Suprapubic skin (tissue), 4 donors: ENCODE measurements around the gene BRICD5. TPM values are rescaled to one million over a fixed set of nuclear protein-coding genes. Genes with fewer than 3 reads are reported as not detected.

Experiments used
- DNase-seq, 2 donors: peaks; one replicate each; pipeline ENCODE4 v3.0.0-alpha.2; 2019; ENCODE audit warnings: low spot score in 2 of 2
- H3K27ac ChIP-seq: fragments of 200-600 bp; sonication (generic); one replicate; pipeline ENCODE4 v1.5.1; 2019
- H3K27me3 ChIP-seq: fragments of 200-600 bp; sonication (generic); one replicate; pipeline ENCODE4 v1.5.1; 2019
- H3K36me3 ChIP-seq: fragments of 200-600 bp; sonication (generic); one replicate; pipeline ENCODE4 v1.5.1; 2019
- H3K4me1 ChIP-seq: fragments of 200-600 bp; sonication (generic); one replicate; pipeline ENCODE4 v1.5.1; 2019
- H3K4me3 ChIP-seq: fragments of 200-600 bp; sonication (generic); one replicate; pipeline ENCODE4 v1.5.1; 2019; ENCODE audit warnings: mild to moderate bottlenecking
- H3K9me3 ChIP-seq: fragments of 200-600 bp; sonication (generic); one replicate; pipeline ENCODE4 v1.5.1; 2019
- CTCF ChIP-seq, 2 donors: fragments of 200-600 bp in 1 of 2; fragments of 450-650 bp in 1 of 2; sonication (generic) in 1 of 2; IDR thresholded peaks; one replicate each; pipeline ENCODE4 v1.5.1; 2016 to 2019; ENCODE audit warnings: antibody characterized with exemption in 2 of 2, mild to moderate bottlenecking in 1 of 2, moderate library complexity in 1 of 2
- EP300 ChIP-seq: sonication (generic); formaldehyde crosslinking; IDR thresholded peaks from one replicate; pipeline ENCODE4 v1.6.1; 2017; ENCODE audit warnings: antibody characterized with exemption
- POLR2A ChIP-seq, 2 donors: fragments of 450-650 bp; IDR thresholded peaks; one replicate each; pipeline ENCODE4 v1.6.1; 2017; ENCODE audit warnings: antibody characterized with exemption in 2 of 2, mild to moderate bottlenecking in 2 of 2, moderate library complexity in 2 of 2
- POLR2AphosphoS5 ChIP-seq, 3 donors: sonication (generic); formaldehyde crosslinking; IDR thresholded peaks; one replicate each; pipeline ENCODE4 v1.6.1; 2017; ENCODE audit warnings: antibody characterized with exemption in 3 of 3
- WGBS: methylation state at CpG from one replicate; pipeline ENCODE4 v1.1.5; 2018; 5-methylcytosine and 5-hydroxymethylcytosine counted together
- total RNA-seq, 4 donors: library from RNA; depleted of rRNA; stranded (reverse); fragments of >200 nt; gene quantifications; one replicate each; pipeline ENCODE4 v1.1.0, GENCODE V29; 2016

Gene BRICD5
- total RNA-seq, 4 donors from 2014 or later = 2.2 to 10.0 (median 3.2) TPM

- Histone ChIP-seq H3K36me3 (peaks cover 55% of the 10 kb centered on the region), H3K27ac (no peak overlapping the region), H3K4me3 (no peak overlapping the region), H3K27me3 (no peaks in the 10 kb centered on the region), H3K4me1 (peaks cover 17% of the 10 kb centered on the region), H3K9me3 (no peaks in the 10 kb centered on the region)
- DNase-seq = no peak
- 88% methylated on average over 11 of the region's 11 CpGs for WGBS
- TF ChIP-seq CTCF (IDR thresholded peaks at IDR 0.05) (no peak), POLR2AphosphoS5 (IDR thresholded peaks at IDR 0.05) (no peak), POLR2A (IDR thresholded peaks at IDR 0.05) (no peak), EP300 (no peak)
These were observed 42.6 kb upstream of the BRICD5 start for GRCh38 chr16:2253293-2253692.

GRCh38 chr16:2252806-2253148 lies 42.1 kb upstream of the BRICD5 start:
- no peaks in the 10 kb centered on the region for H3K27me3 ChIP-seq
- TF ChIP-seq POLR2A (IDR thresholded peaks at IDR 0.05) (no peak), POLR2AphosphoS5 (IDR thresholded peaks at IDR 0.05) (no peak), CTCF (IDR thresholded peaks at IDR 0.05) (no peak), EP300 (no peak)
- H3K36me3 ChIP-seq = peaks cover 50% of the 10 kb centered on the region
- peaks cover 17% of the 10 kb centered on the region for H3K4me1 ChIP-seq
- H3K27ac ChIP-seq = no peak overlapping the region
- H3K9me3 ChIP-seq = no peaks in the 10 kb centered on the region
- H3K4me3 ChIP-seq = no peak overlapping the region
- DNase-seq = no peak
- WGBS = 93% methylated on average over 7 of the region's 7 CpGs

GRCh38 chr16:2251296-2252111 lies 40.8 kb upstream of the BRICD5 start, which contains the start of gene ECI1:
ECI1 (minus strand) TSS chr16:2251587; CDS start chr16:2251566, 21 bp downstream.
- Histone ChIP-seq H3K27ac (peak within 1 kb of the TSS; percentile 94), H3K4me3 (peak within 1 kb of the TSS; percentile 71), H3K9me3 (no peaks in the 10 kb centered on the region), H3K4me1 (peaks cover 17% of the 10 kb centered on the region), H3K36me3 (peaks cover 41% of the 10 kb centered on the region), H3K27me3 (no peaks in the 10 kb centered on the region)
- peak in 1 of 2 donors; percentile 45 for TF ChIP-seq POLR2A (IDR thresholded peaks at IDR 0.05)
- no peak for TF ChIP-seq EP300
- TF ChIP-seq POLR2AphosphoS5 (IDR thresholded peaks at IDR 0.05) = peak in 1 of 3 donors; percentile 83
- peak; percentile 49 to 75 for TF ChIP-seq CTCF (IDR thresholded peaks at IDR 0.05)
- WGBS = 3% methylated on average over 38 of the region's 88 CpGs
- peak; percentile 95 to 96 for DNase-seq

DNA sequence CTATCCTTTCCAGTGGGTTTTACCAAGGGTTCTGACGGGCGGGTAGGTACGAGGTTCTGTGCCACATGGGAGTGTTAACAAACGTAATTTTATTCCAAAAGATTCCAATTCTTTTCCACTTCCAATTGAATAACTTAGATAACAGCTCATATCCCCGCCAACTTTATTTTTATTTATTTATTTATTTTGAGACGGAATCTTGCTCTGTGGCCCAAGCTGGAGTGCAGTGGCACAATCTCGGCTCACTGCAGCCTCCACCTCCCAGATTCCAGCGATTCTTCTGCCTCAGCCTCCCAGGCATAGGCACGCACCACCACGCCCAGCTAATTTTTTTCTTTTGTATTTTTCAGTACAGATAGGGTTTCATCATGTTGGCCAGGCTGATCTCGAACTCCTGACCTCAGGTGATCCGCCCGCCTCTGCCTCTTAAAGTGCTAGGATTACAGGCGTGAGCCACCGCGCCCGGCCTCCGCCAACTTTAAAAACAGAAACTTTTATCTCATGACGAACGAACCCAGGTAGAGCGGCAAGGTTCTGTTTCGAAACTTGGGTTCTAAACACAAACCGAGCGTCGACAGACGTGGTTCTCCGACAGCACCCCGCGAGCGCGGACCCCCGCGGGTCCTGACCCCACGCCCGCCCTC lies 40.1 kb upstream of the BRICD5 start:
- peak in 1 of 2 donors; percentile 65 for DNase-seq

More for the DNA sequence above, 40.1 kb upstream of the BRICD5 start:
- no peaks in the 10 kb centered on the region for H3K27me3 ChIP-seq
- H3K9me3 ChIP-seq = no peaks in the 10 kb centered on the region
- 5% methylated on average over 35 of the region's 35 CpGs for WGBS
- peak overlapping the region; percentile 94 for H3K27ac ChIP-seq
- TF ChIP-seq POLR2A (IDR thresholded peaks at IDR 0.05) (no peak), POLR2AphosphoS5 (IDR thresholded peaks at IDR 0.05) (no peak), EP300 (no peak), CTCF (IDR thresholded peaks at IDR 0.05) (no peak)
- peaks cover 17% of the 10 kb centered on the region for H3K4me1 ChIP-seq
- peaks cover 41% of the 10 kb centered on the region for H3K36me3 ChIP-seq
- peak overlapping the region; percentile 71 for H3K4me3 ChIP-seq
